NCI-H82 (cell line): ENCODE data around the gene KCNC2.
A peak's percentile ranks its signal among the peaks of the same experiment; 100 is the strongest.

Source experiments
- DNase-seq: peaks from one replicate; lab custom pipeline; 2025; lab: John Stamatoyannopoulos, UW

The KCNC2 gene

DNA sequence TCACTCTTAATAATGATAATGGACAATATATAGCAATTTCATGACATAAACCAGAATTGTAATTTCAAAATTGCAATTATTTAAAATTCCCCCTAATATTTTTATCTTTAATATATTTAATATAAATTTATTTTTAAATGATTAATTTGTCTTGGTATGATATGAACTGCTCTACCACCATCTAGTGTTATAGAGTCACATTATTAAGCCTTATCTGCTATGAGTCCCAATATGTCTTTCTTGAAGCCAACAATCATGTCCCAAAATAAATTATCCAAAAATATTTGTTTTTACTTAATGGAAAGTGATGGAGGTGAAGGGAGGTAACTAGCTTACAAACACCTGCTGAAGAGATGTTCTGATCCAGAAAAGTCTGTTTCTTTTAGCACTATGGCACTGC lies 151.4 kb downstream of the KCNC2 start:
- DNase-seq: no peak

DNA sequence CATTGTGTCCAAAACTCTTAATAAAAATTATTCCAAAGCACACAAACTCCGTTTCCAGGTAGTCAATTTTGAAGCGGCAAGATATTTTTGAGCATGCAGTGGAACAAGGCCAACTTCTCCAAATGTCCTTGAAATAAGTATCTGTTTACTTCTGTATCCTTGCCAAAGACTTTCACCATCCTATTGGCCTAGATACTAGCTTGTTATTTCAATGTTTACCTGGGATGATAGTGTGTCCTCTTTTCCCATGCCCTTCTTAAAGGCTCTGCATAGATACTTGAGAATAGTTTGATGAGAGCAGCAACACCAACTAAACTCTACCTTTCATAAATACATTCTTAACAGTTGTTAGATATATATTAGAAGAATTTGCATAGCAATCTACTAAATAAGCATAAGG lies 160.9 kb downstream of the KCNC2 start:
- no peak for DNase-seq

DNA sequence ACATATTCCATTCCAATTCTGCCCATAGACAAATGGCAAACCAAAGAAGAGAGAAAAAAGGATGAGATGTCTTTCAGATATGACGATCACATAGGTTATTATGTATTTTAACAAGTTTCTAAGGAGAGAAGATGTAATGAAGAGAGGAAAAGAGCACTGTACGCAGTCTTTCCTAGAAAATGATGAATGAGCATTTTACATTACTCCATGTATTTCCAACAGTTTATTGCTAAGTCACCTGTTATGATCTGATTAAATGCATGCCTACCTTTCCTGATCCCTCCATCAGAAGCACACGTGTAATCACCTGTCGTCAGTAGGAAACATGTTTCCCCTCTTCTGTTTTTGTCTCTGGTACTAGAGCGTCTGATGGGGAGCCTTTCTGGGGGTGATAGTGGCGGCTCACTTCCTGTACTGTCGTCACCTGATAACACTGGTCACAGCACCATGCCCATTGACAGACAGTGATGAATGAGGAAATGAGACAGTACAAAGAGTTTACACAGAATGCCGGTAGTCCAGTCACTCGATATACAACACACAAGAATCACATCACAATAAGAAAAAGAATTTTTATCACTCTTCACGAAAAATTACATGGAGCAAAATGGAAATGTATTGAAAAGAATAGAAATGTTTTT lies 161.6 kb downstream of the KCNC2 start:
- no peak for DNase-seq

DNA sequence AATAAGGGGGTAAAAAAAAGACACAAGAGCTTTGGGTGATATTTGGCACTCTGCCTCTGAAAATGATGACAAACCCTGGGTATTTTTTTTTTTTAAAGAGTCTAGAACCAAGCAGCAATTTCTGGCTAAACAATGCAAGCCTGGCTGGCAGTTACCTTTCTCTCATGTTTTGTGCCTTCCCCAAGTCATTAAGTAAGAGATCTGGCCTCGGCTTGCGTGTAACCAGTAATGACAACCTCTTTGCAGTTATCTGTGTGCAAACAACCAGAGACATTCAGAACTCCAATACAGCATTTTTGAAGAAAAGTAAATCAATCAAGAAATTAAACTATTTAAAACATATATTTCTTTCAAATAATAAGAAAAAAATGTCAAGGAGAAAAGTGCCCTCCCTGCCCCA lies 167.5 kb downstream of the KCNC2 start:
- peak; percentile 62 for DNase-seq

DNA sequence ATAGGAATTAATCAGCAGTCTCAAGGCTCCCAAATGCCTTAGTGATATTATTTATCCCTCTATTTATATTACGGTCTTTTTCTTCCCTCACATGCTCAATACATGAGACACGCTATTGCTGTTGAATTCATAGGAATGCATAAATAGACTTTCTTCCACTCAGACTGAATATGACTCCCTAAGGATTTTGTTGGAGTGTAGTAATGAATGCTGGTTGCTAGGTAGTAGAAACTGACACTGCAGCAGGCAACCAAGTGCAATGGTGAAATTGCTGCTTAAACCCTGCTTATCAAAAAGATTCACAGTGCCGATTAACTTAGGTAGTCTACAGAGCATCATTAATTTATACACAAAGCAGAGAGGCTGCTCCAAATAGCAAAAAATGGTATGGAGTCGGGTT lies 168.2 kb downstream of the KCNC2 start:
- peak; percentile 68 for DNase-seq

DNA sequence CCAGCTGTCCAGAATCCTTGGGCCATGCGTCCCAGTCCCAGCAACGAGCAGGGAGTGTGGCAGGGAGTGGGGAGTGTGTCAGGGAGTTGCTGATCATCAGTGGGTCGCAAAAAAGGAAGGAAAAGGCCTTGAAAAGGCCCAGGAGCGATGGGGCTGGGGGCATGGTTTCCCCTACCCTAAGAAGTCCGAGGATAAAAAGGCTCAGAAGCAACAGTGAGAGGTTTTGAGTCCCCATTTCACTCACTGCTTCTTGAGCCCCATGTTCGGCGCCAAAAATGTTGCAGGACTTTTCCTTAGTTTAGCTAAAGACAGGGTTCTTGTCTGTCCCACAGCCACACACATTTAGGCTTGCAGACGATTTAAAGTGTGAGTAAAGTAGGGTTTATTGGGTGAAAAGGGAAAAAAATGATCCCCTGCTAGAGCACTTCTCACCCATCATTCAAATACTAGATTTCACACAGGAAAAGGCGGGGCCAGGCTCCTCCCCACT lies 189.5 kb downstream of the KCNC2 start:
- DNase-seq: no peak

DNA sequence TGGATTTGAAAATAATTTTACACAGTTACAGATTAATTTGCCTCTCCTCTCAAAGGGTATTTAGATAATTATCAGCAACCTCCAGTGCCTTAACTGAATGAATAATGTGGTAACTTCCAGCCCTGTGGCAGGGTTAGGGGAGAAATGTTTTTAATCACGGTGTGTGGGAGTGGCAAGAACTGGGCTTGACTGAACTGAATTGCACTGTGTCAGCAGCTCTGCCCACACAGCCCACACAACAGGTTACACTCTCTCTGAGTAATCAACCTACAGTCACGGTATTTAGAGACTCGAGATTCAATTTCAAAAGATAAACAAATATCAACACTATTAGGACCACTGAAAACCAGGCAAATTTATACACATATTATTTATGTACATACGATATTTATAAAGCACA lies 198.5 kb downstream of the KCNC2 start:
- peak; percentile 62 for DNase-seq

DNA sequence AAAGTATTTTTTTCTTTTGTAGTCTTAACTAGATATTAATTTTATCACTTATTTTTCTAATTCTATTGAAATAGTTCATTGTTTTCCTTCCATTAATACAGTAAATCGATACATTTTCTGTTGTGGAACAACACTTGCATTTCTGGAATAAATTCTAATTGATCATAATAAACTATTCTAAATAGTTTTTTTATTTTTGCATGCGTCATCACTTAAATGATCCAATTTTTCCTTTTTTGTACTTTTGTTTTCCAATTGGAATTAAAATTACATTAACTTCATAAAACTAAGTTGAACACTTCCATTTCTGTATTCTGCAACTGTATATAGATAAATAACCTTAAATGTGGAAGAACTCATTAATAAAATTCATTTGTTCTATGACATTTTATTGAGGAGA lies 202.5 kb downstream of the KCNC2 start:
- no peak for DNase-seq

DNA sequence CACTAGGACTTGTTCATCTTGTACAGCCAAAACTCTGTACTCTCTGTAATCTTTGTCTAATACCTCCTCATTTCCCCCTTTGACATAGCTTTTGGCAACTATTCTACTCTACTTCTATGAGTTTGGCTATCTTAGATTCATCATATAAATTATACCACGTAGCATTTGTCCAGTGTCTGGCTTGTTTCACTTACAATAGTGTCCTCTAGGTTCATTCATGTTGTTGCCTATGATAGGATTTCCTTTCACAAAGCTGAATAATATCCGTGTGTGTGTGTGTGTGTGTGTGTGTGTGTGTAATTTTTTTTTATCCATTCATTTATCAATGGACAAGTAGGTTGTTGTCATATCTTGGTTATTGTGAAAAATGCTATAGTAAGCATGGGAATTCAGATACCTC lies 209.5 kb downstream of the KCNC2 start:
- DNase-seq: no peak

DNA sequence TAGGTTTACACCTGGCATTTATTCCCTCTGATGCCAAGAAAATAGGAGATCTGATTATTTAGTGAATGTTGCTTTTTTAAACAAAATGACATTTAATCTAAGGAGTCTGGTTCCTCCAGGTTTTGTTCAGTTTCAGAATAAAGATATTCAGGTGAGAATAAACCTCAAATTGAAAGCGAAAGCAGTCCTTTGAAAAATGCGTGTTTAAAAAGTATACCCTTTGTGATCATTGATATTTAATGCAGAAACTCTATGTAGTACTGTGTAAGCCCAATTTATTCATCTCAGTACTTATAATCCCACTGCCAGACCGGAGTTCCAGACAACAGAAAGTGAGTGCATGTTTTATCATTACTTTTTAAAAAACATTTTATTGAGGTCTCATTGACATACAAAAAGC lies 210.2 kb downstream of the KCNC2 start:
- DNase-seq: no peak
